ENCODE measurements around the gene PDGFD.
A peak's percentile ranks its signal among the peaks of the same experiment; 100 is the strongest.

Gene PDGFD

DNA sequence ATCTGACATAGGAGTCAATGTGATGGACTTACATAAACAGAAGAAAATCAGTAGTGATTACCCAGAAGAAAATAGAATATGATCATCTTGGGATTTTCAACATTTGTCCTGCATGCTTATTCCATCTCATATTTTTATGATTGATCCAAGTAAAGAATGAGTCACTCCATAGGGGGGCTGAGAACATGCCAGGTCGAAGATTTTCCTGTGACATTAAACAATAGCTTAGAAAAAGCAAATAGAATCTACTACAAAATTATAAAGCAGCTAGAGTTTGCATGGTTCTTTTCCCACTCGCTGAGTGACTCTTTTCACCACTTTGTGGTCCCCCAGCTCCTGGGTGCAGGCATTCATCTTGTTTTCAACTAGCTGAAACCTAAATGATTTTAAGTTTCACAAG is 71.2 kb downstream of the PDGFD start:
- no peak for DNase-seq

DNA sequence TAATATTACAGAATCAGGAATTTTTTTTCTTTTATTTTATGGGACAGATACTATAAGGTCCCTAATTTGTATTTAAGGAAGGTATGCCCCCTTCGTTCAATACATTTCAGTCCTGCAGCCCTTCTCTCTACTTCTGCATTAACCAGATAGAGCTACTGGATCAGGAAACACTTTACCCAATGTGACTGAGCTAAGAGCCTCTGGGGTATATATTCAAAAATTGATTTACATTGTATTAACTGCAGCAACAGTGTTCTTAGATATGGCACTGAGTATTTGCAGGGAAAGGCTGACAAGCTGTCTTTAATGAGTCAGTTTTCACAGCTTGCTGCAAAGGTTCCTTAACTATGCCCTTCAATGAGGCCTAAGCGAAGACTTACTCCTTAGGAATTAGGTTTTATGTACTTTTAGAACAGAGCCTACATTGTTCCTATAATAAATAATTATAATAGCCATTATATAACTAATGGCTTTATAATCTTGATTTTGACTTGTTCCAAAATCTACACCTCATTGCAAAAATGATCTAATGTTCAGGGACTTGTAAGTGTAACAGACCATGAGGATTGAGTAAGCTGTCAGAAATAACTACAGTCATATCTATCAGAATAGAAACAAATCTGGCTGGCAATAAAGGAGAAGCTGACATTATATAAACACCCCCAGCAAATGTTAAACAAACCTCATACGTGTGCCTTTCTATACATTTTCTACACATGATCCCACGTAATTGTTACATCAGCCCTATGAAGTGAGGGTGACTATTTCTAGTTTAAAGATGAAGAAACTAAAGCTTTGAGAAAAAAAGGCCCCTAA is 72.5 kb downstream of the PDGFD start:
- DNase-seq = no peak

GRCh38 chr11:104090767-104091166 is 73.2 kb downstream of the PDGFD start:
- DNase-seq = no peak

DNA sequence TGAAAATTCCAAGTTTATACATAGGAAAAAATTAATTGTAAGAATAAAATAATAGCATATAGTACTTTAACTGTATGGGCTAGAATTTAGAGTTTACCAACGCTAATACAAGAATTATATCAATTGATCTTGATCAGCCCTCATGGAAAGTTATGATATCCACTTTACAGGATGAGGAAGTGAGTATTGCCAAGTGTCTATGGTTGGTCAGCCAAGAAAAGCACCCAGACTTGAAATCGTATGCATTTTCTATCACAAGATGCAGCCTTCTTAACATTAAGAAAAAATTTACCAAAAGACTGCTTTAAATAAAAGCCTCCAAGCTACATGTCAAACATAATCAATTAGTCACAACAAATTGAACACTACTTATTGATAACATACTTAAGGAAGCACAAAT is 74.5 kb downstream of the PDGFD start:
- no peak for DNase-seq

DNA sequence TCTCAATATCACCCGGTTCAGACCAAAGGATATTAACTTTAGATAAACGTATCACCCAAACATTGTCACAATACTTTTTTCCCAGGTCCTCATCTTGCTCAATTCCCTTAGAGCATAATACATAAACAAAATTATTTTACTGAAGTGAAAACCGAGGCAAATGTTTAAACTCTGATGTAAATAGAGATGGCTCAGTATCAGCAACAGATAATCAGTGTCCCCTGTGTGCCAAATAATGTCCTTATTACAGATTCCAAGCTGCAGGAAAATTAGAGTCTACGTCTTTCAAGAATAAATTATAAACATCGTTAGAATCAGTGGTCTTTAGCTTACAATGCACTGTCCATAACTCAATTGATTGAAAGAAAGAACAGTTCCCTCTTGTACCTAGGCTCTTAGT is 77.3 kb downstream of the PDGFD start:
- DNase-seq = no peak

DNA sequence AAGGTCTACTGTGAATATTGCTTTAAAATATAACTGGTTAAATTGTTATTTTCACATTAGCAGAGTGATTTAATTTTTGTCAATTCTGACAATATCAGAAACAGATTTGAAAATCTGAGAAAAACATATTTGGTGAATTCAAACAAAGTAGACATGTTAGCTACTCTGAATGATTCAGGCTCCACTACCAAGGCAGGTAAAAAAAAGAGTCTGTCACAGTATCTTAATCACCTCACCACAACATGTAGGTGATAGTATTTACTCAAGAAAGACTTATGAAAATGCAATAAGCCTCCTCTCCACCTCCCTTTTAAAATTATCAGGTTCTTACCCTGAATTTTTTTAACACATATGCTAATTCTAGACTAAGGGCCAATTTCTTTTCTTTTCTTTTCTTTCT is 85.0 kb downstream of the PDGFD start:
- no peak for DNase-seq

- DNase-seq = no peak
Observed at GRCh38 chr11:104078245-104078644, 85.7 kb downstream of the PDGFD start.

- no peak for DNase-seq
Observed at GRCh38 chr11:104076455-104076854, 87.5 kb downstream of the PDGFD start.

GRCh38 chr11:104075706-104076105 is 88.2 kb downstream of the PDGFD start:
- no peak for DNase-seq

- no peak for DNase-seq
Observed at GRCh38 chr11:104075091-104075490, 88.9 kb downstream of the PDGFD start.

- peak; percentile 82 for DNase-seq
Observed at GRCh38 chr11:104073950-104074705, 89.8 kb downstream of the PDGFD start.

- no peak for DNase-seq
Observed at GRCh38 chr11:104067534-104067933, 96.4 kb downstream of the PDGFD start.

DNA sequence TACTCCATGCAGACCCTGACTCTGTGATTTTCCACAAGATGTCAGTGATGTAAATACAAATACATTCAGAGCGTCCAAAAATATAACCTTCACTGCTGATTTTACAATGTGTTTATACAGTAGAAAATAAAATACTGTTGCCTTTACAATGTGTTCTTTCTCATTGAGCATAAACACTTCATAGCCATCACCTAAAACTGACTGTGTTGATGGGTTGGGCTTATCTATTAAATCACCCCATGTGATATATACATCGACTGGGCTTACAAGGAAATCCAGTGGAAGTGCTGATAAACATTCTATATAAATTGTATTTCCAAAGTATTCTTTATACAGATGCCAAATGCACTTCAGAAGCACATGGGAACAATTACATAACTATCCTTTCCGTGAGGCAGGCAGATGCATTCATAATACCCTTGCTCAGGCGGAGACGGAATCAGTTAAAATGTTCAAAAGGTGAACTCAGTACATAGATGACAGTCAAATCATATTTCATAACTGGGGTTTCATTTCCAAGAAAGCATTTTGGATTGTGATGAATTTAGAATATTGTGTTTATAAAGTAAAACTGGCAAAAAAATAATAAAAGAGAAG is 99.8 kb downstream of the PDGFD start:
- no peak for DNase-seq

DNA sequence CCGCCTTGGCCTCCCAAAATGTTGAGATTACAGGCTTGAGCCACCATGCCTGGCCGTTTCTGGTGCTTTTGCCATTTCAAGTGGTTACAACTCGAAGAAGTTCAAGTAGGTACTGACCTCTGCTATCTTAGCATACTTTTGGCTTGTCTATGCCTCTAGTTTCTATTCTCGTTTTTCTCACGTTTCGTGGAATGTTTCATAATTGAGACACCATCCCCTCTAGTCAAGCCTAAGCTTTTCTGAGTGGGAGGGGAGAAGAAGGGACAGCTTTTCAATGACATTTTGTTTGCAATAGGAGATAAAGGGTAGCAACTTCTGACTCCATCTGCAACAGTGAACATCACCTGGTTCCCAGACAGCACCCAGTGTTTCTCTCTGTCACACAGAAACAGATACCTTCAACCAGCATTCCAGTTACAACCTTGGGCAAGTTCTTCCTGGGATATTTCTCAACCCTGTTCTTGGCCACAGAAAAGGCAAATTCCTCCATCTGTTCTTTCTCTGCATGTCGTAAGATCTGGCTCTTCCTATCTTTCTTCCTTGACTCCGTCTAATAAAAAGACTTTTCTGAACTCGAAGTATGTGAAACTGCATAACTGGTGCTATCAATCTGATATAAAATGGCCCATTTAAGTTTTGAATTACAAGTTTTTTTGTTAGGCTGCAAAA is 102.0 kb downstream of the PDGFD start:
- DNase-seq = no peak

- DNase-seq = no peak
Observed at GRCh38 chr11:104060820-104061219, 103.1 kb downstream of the PDGFD start.

DNA sequence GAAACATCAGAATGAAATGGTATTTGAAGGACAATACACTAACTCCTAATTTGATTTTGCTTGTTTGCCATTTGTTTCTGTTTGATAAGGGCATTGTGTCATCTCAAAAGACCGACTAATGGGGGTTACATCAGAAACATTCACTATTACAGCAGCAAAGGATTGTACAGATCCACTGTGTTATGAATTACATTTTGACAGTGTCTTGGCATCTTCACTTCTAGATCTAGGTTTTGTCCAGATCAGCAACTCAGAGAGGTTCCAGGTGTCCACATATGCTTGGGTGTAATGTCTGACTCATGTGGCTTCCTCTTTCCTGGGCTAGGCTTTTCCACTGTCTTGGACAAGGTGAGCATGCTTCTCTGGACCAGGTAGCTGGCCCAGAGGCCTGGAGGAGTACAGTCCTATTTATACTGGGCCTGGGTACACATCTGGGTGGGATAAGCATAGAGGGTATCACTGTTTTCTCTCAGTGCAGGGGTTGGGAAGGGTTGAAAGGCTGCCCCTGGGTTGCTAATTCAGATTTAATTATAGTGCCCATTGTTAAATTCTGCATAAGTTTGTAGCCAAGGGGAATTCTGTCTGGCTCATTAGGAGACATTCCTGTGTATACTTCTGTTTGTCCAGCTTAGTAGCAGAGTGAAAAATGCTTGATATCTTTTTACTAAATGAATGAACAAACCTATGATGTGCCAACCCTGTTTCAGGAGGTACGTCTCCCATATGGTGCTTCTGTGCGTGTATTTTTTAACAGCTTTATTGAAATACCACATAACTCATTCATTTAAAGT is 103.7 kb downstream of the PDGFD start:
- no peak for DNase-seq

DNA sequence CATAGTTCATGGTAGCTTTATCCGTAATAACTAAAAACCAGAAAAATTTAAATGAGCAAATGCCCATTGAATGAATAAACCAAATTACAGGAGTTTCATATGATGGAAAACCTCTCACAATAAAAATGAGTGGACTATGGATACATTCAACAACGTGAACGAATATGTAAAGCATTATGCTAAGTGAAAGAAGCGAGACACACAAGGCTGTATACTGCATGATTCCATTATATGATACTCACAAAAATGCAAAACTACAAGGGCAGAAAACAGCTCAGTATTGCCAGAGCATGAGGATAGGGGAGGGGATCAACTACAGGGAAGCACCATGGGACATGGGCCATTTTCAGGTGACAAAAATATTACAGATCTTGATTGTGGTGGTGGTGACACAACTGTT is 105.3 kb downstream of the PDGFD start:
- no peak for DNase-seq

DNA sequence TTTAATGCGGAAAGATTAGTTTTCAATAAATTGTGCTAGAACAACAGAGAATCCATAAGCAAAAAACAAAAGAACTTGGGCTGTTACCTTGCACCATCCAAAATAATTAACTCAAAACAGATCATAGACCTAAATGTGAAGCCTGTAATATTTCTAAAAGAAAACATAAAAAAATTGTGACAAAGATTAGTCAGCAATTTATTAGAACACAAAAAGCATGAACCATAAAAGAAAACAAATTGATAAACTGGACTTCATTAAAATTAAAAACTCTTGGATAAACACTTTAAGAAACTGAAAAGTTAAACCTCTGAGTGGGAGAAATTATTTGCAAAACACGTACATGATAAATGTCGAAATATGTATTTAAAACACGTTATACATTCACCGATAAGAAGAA is 106.0 kb downstream of the PDGFD start:
- no peak for DNase-seq

DNA sequence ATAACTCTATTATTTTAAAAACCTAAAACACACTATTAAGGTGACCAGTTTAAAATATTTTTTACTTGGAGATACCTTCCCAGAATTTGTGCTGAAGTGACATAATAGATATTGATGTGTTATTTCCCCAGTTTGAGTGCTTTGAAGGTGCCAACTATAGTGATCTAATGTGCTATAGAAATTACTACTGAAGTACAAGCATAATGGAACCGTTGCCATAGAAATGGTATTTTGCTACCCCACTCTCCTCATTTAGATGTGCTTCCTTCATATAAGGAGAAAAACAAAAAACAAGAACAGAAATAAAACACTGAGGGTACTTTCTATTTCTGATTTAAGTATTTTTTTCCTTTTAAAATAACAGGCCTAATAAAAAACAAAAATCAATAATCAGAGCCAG is 108.4 kb downstream of the PDGFD start:
- no peak for DNase-seq

GRCh38 chr11:104054911-104055529 is 108.9 kb downstream of the PDGFD start:
- no peak for DNase-seq

DNA sequence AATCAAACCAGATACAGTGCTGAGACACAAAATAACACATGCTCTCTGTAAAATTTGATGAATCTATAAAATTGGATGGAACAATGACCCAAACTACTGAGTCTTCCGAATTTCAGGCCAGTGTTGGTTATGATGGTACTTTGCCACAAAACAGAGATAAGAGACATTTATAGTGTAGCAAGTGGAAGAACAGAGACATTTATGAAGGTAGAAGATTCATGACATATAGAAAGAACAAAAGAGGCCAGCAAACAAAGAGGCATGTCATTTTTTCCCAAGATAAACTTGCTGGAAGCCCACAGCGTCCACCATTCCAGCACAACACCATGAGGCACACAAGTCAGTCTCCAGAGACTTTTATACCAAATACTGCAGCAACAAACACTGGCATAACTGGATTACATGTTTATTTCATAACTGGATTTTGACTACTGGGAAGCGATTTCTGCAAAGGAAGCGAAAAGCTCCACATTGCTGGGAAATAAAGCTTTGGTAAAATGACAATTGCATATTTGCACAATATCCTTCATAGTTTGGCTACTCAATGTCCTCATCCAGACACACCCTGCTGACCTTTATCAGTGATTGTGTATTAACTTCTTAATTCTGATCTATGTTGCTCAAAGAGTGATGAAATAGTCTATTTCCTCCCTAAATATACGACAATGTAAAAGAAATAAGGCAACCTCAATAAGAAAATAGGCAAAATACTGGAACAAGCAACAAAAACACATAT is 110.0 kb downstream of the PDGFD start:
- DNase-seq = no peak
